SIG-M5 treated with dmso at 0.1 percent for 504 hours (cell line): ENCODE results near the gene BOD1L1.
"Not testable (repeated sequence)": the region's sequence is repeated elsewhere in the genome, so short reads cannot be mapped to it uniquely, and the experiment has no call there.

Experiments
- DNase-seq: peaks from one replicate; lab custom pipeline; 2025; ENCODE audit not compliant: unreplicated experiment; lab: John Stamatoyannopoulos, UW

The BOD1L1 gene

GRCh38 chr4:13560111-13560510, 67.4 kb downstream of the BOD1L1 start:
- DNase-seq = not testable (repeated sequence)

GRCh38 chr4:13559413-13559812, 68.1 kb downstream of the BOD1L1 start:
- no peak for DNase-seq

- no peak for DNase-seq
Observed at GRCh38 chr4:13558881-13559280, 68.6 kb downstream of the BOD1L1 start.

GRCh38 chr4:13555325-13555724, 72.2 kb downstream of the BOD1L1 start:
- no peak for DNase-seq

GRCh38 chr4:13553081-13553480, 74.4 kb downstream of the BOD1L1 start:
- DNase-seq = no peak

- DNase-seq = peak; percentile 81
Observed at GRCh38 chr4:13548984-13549546, 78.5 kb downstream of the BOD1L1 start.

- DNase-seq = no peak
Observed at GRCh38 chr4:13548059-13548983, 79.2 kb downstream of the BOD1L1 start.

GRCh38 chr4:13547485-13548041, 80.0 kb downstream of the BOD1L1 start:
- peak; percentile 15 for DNase-seq

GRCh38 chr4:13546941-13547484, 80.5 kb downstream of the BOD1L1 start:
- DNase-seq = peak; percentile 12

- DNase-seq = no peak
Observed at GRCh38 chr4:13546142-13546940, 81.2 kb downstream of the BOD1L1 start.

GRCh38 chr4:13545394-13545808, 82.1 kb downstream of the BOD1L1 start:
- DNase-seq = no peak

GRCh38 chr4:13544606-13545393, 82.7 kb downstream of the BOD1L1 start:
- DNase-seq = peak; percentile 80

GRCh38 chr4:13543839-13544605, 83.5 kb downstream of the BOD1L1 start, which contains the start of gene NKX3-2:
NKX3-2 (minus strand) TSS chr4:13544508; CDS start chr4:13544414, 94 bp downstream.
- DNase-seq = no peak

GRCh38 chr4:13543032-13543838, 84.3 kb downstream of the BOD1L1 start:
- DNase-seq = no peak

GRCh38 chr4:13542577-13543031, 84.9 kb downstream of the BOD1L1 start:
- DNase-seq = no peak

GRCh38 chr4:13541720-13542576, 85.6 kb downstream of the BOD1L1 start:
- DNase-seq = no peak

GRCh38 chr4:13541176-13541604, 86.3 kb downstream of the BOD1L1 start:
- DNase-seq = no peak
